ENCODE measurements around the gene SESTD1. TPM values are rescaled to one million over a fixed set of nuclear protein-coding genes. Genes with fewer than 3 reads are reported as not detected.

Gene SESTD1
- total and polyA plus RNA-seq, 9 of the 15 experiments (the other 6 are each of a cell fraction or from before 2014, with no cell fraction given) = 0.32 to 5.6 (median 2.1) TPM

DNA sequence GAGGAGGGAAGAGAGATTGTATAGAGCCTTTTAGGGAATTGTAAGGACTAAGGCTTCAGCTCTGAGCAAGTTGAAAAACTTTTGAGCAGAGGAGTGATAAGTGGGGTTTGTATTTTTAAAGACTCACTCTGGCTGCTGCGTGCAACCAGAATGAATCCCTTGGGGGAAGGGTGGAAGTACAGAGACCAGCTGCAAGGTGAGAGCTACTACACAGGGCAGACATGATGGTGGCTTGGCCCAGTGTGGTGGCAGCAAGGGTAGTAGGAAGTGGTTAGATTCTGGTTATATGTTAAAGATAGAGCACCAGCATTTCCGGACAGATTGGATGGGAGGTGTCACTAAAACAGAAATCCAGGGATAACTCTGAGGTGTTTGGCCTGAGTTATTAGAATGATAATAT, 10.1 kb upstream of the SESTD1 start (continued):
- TF ChIP-seq, protein P1, sequence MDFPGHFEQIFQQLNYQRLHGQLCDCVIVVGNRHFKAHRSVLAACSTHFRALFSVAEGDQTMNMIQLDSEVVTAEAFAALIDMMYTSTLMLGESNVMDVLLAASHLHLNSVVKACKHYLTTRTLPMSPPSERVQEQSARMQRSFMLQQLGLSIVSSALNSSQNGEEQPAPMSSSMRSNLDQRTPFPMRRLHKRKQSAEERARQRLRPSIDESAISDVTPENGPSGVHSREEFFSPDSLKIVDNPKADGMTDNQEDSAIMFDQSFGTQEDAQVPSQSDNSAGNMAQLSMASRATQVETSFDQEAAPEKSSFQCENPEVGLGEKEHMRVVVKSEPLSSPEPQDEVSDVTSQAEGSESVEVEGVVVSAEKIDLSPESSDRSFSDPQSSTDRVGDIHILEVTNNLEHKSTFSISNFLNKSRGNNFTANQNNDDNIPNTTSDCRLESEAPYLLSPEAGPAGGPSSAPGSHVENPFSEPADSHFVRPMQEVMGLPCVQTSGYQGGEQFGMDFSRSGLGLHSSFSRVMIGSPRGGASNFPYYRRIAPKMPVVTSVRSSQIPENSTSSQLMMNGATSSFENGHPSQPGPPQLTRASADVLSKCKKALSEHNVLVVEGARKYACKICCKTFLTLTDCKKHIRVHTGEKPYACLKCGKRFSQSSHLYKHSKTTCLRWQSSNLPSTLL (IDR thresholded peaks at IDR 0.05) = no peak
- TF ChIP-seq NFRKB (IDR thresholded peaks at IDR 0.05; ENCODE audit: low read depth) (no peak), NELFE (IDR thresholded peaks at IDR 0.05; ENCODE audit: insufficient read depth, insufficient read length) (no peak)

DNA sequence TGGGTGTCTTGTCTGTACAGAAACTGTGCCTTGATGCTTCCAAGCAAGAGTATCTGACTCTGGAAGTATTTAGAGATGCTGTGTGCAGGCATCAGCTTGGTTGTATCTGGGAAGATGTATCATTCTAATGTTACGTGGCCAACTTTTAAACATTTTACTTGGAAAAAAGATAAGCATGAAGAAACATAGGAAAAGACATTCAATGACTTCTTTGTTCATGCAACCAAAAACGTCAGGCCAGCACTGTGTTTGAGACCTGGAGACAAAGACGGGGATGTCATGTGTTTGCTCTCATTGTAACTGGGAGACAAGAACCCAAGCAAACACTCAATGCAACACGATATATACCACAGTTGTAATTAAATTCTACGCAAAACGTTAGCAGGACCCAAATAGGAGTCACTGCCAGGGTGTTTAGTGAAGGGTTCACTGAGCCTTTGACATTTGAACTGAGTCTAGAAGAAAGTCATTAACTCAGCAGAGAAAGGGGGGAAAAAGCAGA, 8.9 kb upstream of the SESTD1 start:
- H3K79me2 ChIP-seq (ENCODE audit: control insufficient read depth, insufficient read depth, low read length) = no peaks in the 10 kb centered on the region
- H3K9me1 ChIP-seq (ENCODE audit: control insufficient read depth, insufficient read depth, low read length) = no peaks in the 10 kb centered on the region
- no peaks in the 10 kb centered on the region for H3K27me3 ChIP-seq (ENCODE audit: control insufficient read depth in 2 of 2, insufficient read depth in 2 of 2, low read length in 2 of 2)
- H2AFZ ChIP-seq (ENCODE audit: low read depth, low read length) = no peak overlapping the region
- peak; percentile 54 for FAIRE-seq
- no peaks in the 10 kb centered on the region for H3K4me1 ChIP-seq (replicated peaks in 1 of 2; ENCODE audit: control insufficient read depth in 2 of 2, insufficient read depth in 2 of 2, low read length in 2 of 2)
- CTCF ChIA-PET (ENCODE audit: low intra/inter-chr PET ratio) = no interaction called here
- no peak overlapping the region for H3K27ac ChIP-seq (ENCODE audit: extremely low read depth, low read depth, low read length)
- no peak overlapping the region for H3K9ac ChIP-seq (ENCODE audit: insufficient read depth in 1 of 2, low read depth in 2 of 2, low read length in 2 of 2)
- no peaks in the 10 kb centered on the region for H4K20me1 ChIP-seq (replicated peaks; ENCODE audit: control insufficient read depth, insufficient read depth, low read length)
- POLR2A ChIA-PET = interaction anchor here (0.5 kb wide), 1 partner anchor 25 kb away, joined by 4 read pairs; no protein-coding TSS in a partner anchor
- intact Hi-C loops (cut with micrococcal nuclease) (no loop called here), in situ Hi-C loops (cut with MboI) (no loop called here)
- H3K9me3 ChIP-seq (replicated peaks; ENCODE audit: control insufficient read depth, insufficient read depth, low read depth, low read length) = no peaks in the 10 kb centered on the region
- H3K4me2 ChIP-seq (ENCODE audit: insufficient read depth, low read length) = no peak overlapping the region
- under 1% methylated on average over 6 of the region's 6 CpGs for WGBS (ENCODE audit: insufficient coverage, low coverage, missing lambda C conversion rate)
- H3K36me3 ChIP-seq (ENCODE audit: control insufficient read depth, insufficient read depth, low read length) = no peaks in the 10 kb centered on the region
- TF ChIP-seq POU5F1 (IDR thresholded peaks at IDR 0.05; ENCODE audit: borderline replicate concordance, low read depth, low read length, partially characterized antibody) (no peak), NRF1 (conservative IDR thresholded peaks at IDR 0.05 in 1 of 2, IDR thresholded peaks at IDR 0.05 in 1 of 2) (no peak), PTBP1 (IDR thresholded peaks at IDR 0.05; ENCODE audit: low read depth, low read length) (no peak), HNRNPH1 (optimal IDR thresholded peaks at IDR 0.05; ENCODE audit: low read depth, low read length) (no peak), ZKSCAN8 (CRISPR knock-in tag; IDR thresholded peaks at IDR 0.05) (no peak), ZNF778 (CRISPR knock-in tag; IDR thresholded peaks at IDR 0.05) (no peak)
- no peak for ATAC-seq
- DNase-seq (ENCODE audit: extremely low read depth in 1 of 4, low spot score in 3 of 4) = no peak
- no TSS peak for BruUV-seq (replicated peaks)
- H3K4me3 ChIP-seq = no peak overlapping the region

All from K562 (cell line).